Panc1 (cell line): ENCODE results near the gene ST6GALNAC6. TPM values are rescaled to one million over a fixed set of nuclear protein-coding genes. Genes with fewer than 3 reads are reported as not detected.

Source experiments
- ATAC-seq: fragments of 200-7000 bp; cut with Tn5 transposase; 2 replicates; pipeline ENCODE4 v1.9.1; 2020; ENCODE audit warnings: mild to moderate bottlenecking, moderate library complexity
- BruUV-seq: library from RNA; stranded (reverse); fragments of 400-500 nt; replicated peaks from 2 replicates; lab custom pipeline; 2021; lab: Mats Ljungman, UMichigan
- CTCF ChIA-PET: fragments of 300-600 bp; sonication (Branson Sonifier 250); formaldehyde crosslinking; loops from one replicate; lab custom pipeline; 2022; ENCODE audit warnings: antibody characterized with exemption; lab: Charles Lee
- POLR2A ChIA-PET: fragments of 300-600 bp; sonication (Branson Sonifier 250); formaldehyde crosslinking; loops from one replicate; lab custom pipeline; 2022; ENCODE audit warnings: antibody characterized with exemption; lab: Charles Lee
- DNase-seq: peaks from one replicate; pipeline ENCODE4 v3.0.0-alpha.2; 2010; ENCODE audit warnings: low read depth, low spot score
- H3K27ac ChIP-seq: 2 replicates; pipeline ENCODE4 v1.5.1; 2011; ENCODE audit warnings: mild to moderate bottlenecking, low read length, inconsistent platforms
- H3K27me3 ChIP-seq: fragments of 200-500 bp; sonication (Bioruptor generic); 2 replicates; pipeline ENCODE4 v1.6.0; 2014; ENCODE audit warnings: low read length, inconsistent platforms; ENCODE audit not compliant: control insufficient read depth, insufficient read depth
- H3K36me3 ChIP-seq: fragments of 200-500 bp; sonication (Bioruptor generic); 2 replicates; pipeline ENCODE4 v1.5.1; 2014; ENCODE audit warnings: inconsistent platforms, mild to moderate bottlenecking, low read length, moderate library complexity; ENCODE audit not compliant: control insufficient read depth, insufficient read depth
- H3K4me1 ChIP-seq: 2 replicates; pipeline ENCODE4 v1.5.1; 2011; ENCODE audit warnings: inconsistent platforms, mild to moderate bottlenecking, low read length, moderate library complexity; ENCODE audit not compliant: control insufficient read depth, insufficient read depth
- H3K4me3 ChIP-seq, 2 experiments: 2 replicates each; pipeline ENCODE4 v1.5.1; 2011 to 2012; ENCODE audit warnings: low read depth in 2 of 2, low read length in 2 of 2, mild to moderate bottlenecking in 2 of 2, inconsistent platforms in 1 of 2, moderate library complexity in 1 of 2
- H3K9me3 ChIP-seq: fragments of 200-500 bp; sonication (Bioruptor generic); 2 replicates; pipeline ENCODE4 v1.5.1; 2014; ENCODE audit warnings: low read depth, mild to moderate bottlenecking, inconsistent platforms, low read length, moderate library complexity; ENCODE audit not compliant: control insufficient read depth, insufficient read depth
- CTCF ChIP-seq: fragments of 450-650 bp; IDR thresholded peaks from 2 replicates; pipeline ENCODE4 v1.5.1; 2017; ENCODE audit warnings: mild to moderate bottlenecking
- POLR2AphosphoS5 ChIP-seq: IDR thresholded peaks from 2 replicates; pipeline ENCODE4 v1.6.1; 2012; ENCODE audit warnings: mild to moderate bottlenecking, low read depth, low read length, moderate library complexity
- REST ChIP-seq, 2 experiments: IDR thresholded peaks; 2 replicates each; pipeline ENCODE4 v1.6.1; 2011 to 2012; ENCODE audit warnings: low read depth in 2 of 2, control low read depth in 1 of 2, low read length in 1 of 2, mild to moderate bottlenecking in 1 of 2, moderate library complexity in 1 of 2; ENCODE audit not compliant: insufficient read depth in 1 of 2
- SIN3A ChIP-seq: IDR thresholded peaks from 2 replicates; pipeline ENCODE4 v1.6.1; 2012; ENCODE audit warnings: low read depth, mild to moderate bottlenecking, low read length, moderate library complexity, borderline replicate concordance; ENCODE audit not compliant: insufficient read depth
- TCF7L2 ChIP-seq: IDR thresholded peaks from 2 replicates; pipeline ENCODE4 v1.6.1; 2011; ENCODE audit warnings: mild to moderate bottlenecking, low read depth, low read length, inconsistent platforms
- in situ Hi-C: cut with HindIII; loops from 2 replicates; pipeline ENCODE4 v1.10.0; 2016; ENCODE audit warnings: low sequenced_read_pairs, low pct_unique_long_range_greater_than_20kb
- intact Hi-C: fragments of 100-400 bp; cut with micrococcal nuclease; formaldehyde crosslinking; loops from one replicate; pipeline ENCODE4 v1.10.0; 2022; ENCODE audit not compliant: unreplicated experiment
- total RNA-seq: library from RNA; stranded (reverse); gene quantifications from one replicate; pipeline ENCODE4 v1.2.1, GENCODE V29; 2021; ENCODE audit not compliant: unreplicated experiment

The ST6GALNAC6 gene
- total RNA-seq, 1 experiment from 2014 or later = 50.2 TPM

GRCh38 chr9:127857278-127857677 is 42.1 kb downstream of the ST6GALNAC6 start:
- H3K36me3 ChIP-seq = no peaks in the 10 kb centered on the region
- CTCF ChIA-PET = no interaction called here
- peaks cover 5% of the 10 kb centered on the region; the same call in 1 of the 2 replicates for H3K4me1 ChIP-seq
- no peak overlapping the region for H3K4me3 ChIP-seq
- no peak for TF ChIP-seq CTCF
- no peak for TF ChIP-seq SIN3A
- TF ChIP-seq POLR2AphosphoS5 = no peak
- no peak for TF ChIP-seq TCF7L2
- TF ChIP-seq REST (IDR thresholded peaks at IDR 0.05; ENCODE audit: insufficient read depth in 1 of 2, low read depth in 2 of 2, low read length in 1 of 2) = no peak
- no TSS peak for BruUV-seq
- no peaks in the 10 kb centered on the region for H3K9me3 ChIP-seq
- ATAC-seq = no peak
- no peaks in the 10 kb centered on the region for H3K27me3 ChIP-seq
- POLR2A ChIA-PET = no interaction called here
- intact Hi-C loops (no loop called here), in situ Hi-C loops (no loop called here)
- no peak overlapping the region for H3K27ac ChIP-seq
- DNase-seq = no peak

- Histone ChIP-seq H3K4me3 (no peak overlapping the region), H3K4me1 (peaks cover 5% of the 10 kb centered on the region; the same call in 1 of the 2 replicates), H3K27me3 (no peaks in the 10 kb centered on the region), H3K9me3 (no peaks in the 10 kb centered on the region), H3K36me3 (no peaks in the 10 kb centered on the region), H3K27ac (no peak overlapping the region)
- no TSS peak for BruUV-seq
- ATAC-seq (no peak), DNase-seq (no peak)
- ChIA-PET POLR2A (no interaction called here), CTCF (no interaction called here)
- TF ChIP-seq SIN3A = no peak
- TF ChIP-seq TCF7L2 = no peak
- no peak for TF ChIP-seq REST (IDR thresholded peaks at IDR 0.05; ENCODE audit: insufficient read depth in 1 of 2, low read depth in 2 of 2, low read length in 1 of 2)
- TF ChIP-seq CTCF = no peak
- no peak for TF ChIP-seq POLR2AphosphoS5
- in situ Hi-C loops = no loop called here
- intact Hi-C loops = no loop called here
These were observed 42.7 kb downstream of the ST6GALNAC6 start for GRCh38 chr9:127856729-127857116.
